Raji (cell line): ENCODE data around the gene SUGP2.

Experiments used
- POLR2A ChIP-seq: IDR thresholded peaks from 2 replicates; pipeline ENCODE4 v1.6.1; 2011; ENCODE audit warnings: low read depth, low read length, control low read depth; ENCODE audit not compliant: insufficient read depth

Gene SUGP2

DNA sequence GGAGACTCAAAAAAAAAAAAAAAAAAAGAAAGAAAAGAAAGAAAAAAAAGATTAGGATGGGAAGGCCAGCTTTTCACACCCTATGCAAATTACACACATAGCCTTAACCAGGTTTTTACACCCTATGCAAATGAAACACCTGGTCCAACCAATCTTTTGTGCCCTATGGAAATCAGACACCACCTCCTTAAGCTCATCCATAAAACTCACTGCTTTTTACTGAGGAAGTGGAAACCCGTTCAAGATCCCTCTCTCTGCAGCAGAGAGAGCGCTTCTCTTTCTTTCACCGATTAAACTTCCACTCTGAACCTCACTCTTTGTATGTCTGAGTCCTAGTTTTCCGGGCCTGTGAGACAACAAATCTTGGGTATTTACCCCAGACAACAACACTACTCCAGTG is 67.0 kb downstream of the SUGP2 start:
- no peak for TF ChIP-seq POLR2A

DNA sequence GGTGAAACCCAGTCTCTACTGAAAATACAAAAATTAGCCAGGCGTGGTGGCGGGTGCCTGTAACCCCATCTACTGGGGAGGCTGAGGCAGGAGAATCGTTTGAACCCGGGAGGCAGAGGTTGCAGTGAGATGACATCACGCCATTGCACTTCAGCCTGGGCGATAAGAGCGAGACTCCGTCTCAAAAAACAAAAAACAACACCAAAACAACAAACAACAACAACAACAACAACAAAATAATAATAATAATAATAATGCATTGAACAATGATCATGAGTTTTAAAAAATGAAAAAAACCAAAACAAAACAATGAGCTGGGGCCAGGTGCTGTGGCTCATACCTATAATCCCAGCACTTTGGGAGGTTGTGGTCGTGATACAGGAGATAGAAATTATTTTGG is 69.2 kb downstream of the SUGP2 start:
- TF ChIP-seq POLR2A: no peak

DNA sequence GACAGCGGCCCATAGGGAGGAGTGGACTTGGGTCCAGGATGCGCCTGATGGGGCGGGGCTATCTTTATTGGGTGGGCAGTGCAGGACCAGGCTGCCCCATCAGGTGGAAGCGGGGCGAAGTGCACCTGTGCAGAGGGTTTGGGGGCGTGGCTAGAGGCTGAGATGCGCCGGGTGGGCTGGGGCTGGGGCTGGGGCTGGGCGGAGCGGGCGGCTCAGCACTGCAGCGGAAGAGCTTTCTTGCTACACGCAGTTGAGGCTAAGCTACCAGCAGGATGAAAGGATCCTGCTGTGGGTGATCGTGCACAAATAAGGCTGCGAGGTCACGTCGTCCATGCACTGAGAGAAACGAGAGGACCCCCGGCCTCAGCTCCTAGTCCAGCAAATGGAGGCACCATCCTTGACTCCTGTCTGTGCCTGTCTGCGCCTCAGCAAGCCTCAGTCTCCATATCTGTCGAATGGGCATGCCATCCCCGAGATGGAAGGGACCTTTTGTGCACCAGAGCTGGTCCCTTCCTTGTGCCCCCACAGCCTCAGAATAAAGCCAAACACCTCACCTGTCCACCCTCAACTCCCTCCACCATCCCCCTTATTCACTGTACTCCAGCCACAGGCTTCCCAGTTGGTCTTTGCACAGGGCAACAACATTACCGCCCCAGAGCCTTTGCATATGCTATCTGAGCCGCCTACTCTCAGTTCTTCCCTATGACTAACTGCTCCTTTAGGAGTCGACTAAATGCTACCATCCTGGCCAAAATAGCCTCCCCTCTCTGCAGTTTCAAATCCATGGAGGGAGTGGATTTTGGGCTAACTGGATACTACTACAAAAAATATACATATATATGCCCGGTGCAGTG is 71.3 kb downstream of the SUGP2 start:
- no peak for TF ChIP-seq POLR2A

DNA sequence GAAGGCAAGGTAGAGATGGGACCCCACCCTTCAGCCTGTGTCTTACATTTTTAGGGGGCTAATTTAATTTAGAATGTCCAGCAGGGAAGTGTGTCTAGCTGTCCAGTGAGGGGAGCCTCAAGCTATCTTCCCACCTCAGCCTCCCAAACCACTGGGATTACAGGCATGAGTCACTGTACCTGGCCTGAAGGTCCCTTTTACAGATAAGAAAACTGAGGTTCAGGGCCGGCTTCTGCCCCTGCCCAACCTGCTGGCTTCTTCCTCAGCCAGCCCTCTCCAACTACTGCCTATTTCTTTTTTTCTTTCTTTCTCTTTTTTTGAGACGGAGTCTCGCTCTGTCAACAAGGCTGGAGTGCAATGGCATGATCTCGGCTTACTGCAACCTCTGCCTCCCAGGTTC is 72.9 kb downstream of the SUGP2 start:
- TF ChIP-seq POLR2A: no peak

DNA sequence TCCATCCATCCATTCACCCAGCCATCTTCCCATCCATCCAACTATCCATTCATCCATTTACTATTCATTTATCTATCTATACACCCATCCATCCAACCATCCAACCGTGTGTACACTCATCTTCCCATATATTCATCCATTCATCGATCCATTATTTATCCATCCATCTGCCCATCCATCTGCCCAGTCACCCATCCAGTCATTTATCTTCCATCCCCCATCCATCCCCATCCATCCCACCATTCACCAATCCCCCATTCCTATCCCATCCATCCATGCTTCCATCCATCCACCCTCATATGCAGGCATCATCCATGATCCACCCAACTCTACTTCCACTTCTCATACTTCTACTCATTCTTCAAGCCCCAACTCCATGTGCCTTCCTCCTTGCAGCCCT is 78.3 kb downstream of the SUGP2 start:
- no peak for TF ChIP-seq POLR2A

DNA sequence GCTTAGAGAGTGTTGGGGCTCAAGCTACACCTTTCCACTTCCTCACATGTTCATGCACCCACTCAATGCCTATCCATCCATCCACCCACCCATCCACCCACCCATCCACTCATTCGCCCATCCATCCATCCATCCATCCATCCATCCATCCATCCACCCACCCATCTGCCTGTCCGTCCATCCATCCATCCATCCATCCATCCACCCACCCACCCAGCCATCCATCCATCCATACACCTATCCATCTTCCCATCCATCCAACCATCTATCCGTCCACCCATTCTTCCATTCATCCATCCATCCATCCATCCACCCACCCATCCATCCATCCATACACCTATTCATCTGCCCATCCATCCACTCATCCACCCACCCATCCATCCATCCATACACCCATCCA is 79.2 kb downstream of the SUGP2 start:
- TF ChIP-seq POLR2A: no peak

DNA sequence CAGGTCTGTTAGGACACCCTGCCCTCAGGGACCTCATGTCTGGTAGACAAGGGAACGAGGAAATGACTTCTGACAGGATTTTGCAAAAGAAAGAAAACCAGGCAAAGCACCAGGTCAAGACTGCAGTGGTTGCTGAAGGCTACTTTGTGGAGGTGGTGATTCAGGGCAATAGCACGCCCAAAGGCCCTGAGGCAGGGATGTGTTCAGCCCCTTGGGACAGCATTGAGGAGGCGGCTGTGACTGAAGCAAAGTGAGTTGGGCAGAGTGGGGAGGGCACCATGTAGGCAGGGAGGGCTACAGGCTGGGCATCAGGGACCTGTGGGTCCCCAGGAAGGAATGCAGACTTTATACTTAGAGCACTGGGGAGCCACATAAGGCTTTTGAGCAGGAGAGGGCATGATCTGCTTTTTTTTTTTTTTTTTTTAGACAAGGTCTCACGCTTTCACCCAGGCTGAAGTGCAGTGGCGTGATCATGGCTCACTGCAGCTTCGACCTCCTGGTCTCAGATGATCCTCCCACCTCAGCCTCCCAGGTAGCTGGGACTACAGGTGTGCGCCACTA is 81.5 kb downstream of the SUGP2 start:
- TF ChIP-seq POLR2A: no peak

DNA sequence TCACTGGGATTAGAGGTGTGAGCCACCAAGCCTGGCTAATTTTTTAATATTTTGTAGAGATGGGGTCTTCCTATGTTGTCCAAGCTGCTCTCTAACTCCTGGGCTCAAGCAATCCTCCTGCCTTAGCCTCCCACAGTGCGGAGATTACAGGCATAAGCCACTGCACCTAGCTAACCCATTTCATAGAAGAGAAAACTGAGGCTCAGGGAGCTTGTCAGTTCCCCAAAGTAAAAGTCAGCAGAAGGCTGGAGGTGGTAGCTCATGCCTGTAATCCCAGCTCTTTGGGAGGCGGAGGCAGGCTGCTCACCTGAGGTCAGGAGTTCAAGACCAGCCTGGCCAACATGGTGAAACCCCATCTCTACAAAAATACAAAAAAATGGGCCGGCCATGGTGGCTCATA is 83.5 kb downstream of the SUGP2 start:
- no peak for TF ChIP-seq POLR2A

DNA sequence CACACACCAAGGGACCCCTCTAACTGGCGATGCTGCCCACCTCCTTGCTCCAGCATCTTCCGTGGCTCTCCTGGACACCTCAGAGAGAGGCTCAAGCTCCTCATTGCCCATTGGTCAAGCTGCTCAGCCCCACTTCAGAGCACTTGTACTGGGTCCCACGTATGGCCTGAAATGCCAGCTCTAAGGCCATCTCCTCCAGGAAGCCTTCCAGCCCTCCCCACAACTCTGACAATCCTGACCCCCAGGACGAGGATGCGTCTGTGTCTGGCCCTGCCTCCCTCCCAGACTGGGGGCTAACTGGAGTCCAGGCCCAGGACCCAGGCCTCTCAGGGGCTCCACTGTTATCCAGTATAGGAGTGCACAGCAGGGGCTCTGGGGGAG is 84.4 kb downstream of the SUGP2 start:
- no peak for TF ChIP-seq POLR2A

DNA sequence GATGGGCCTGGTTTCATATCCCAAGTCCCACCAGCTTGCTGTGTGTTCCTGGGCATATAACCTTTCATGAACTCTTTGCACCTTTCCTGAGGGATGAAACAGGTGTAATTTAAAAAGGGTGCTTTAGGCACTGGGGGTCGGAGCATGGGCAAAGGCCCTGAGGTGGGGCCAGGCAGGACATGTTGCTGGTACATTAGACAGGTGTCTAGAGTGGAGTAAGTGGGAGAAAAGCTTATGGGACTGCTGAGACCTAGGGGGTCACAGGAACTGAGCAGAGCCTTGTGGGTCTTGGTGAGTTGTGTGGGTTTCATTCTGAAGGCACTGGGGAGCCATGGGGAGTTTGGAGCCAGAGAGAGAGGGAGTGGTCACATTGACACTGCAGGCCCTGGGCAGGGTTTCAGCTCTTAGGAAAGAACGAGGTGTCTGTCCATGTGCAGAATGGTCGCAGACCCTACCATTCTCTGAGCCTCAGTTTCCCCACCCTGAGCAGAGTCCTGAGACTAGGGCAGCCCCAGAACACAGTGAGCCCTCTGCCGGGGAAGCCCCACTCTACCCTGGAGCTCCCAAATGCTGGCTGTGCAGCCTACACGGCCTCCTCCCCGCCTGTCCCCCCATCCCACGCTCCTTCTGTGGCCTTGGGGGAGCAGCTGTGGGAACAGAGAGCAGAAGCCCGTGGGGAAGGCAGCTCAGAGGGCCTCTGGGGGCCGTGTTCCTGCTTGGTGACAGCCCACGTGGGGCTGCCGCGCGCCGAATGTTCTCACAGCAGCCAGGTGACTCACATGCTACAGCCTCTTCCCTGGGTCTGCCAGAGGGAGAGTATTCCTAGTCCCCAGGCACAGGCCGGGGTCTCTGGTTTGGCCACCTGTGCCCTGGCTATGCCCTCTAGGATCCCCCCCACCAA is 85.0 kb downstream of the SUGP2 start:
- no peak for TF ChIP-seq POLR2A

DNA sequence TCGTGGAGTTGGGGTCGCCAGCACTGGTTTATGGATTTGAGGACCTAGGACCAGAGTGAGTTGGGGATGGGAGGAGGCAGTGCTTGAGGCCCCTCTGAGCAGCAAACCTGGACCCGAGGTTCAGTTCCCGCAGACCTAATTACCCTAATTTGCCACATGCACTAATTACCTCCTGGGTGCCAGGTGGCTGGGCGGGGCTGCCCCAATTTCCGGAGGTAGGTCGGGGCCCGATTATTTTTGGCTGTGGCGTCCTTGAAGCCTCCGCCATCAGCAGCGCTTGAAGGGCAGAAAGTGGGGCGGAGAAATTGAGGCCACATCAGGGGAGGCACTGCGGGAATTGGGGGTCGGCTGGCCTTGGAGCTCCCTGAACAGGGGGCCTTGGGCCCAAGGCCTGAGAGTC is 86.4 kb downstream of the SUGP2 start:
- no peak for TF ChIP-seq POLR2A

DNA sequence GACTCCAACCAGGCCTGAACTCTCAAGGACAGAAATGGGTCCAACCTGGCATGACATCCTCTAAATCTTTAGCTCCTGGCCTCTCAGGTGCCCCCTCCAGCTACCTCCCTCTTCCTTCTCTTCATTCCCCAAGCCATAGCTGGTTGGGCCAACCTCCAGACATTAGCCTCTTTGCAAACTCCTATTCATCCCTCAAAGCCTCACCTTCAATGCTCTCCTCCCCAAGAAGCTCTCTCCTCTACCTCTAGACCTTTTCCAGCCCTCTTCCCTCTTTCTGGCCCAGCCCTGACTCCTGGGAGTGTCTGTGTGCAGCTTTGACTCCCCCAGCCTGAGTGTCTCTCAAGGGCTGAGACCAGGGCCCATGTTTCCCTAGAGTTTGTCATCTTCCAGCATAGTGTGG is 87.0 kb downstream of the SUGP2 start:
- no peak for TF ChIP-seq POLR2A

DNA sequence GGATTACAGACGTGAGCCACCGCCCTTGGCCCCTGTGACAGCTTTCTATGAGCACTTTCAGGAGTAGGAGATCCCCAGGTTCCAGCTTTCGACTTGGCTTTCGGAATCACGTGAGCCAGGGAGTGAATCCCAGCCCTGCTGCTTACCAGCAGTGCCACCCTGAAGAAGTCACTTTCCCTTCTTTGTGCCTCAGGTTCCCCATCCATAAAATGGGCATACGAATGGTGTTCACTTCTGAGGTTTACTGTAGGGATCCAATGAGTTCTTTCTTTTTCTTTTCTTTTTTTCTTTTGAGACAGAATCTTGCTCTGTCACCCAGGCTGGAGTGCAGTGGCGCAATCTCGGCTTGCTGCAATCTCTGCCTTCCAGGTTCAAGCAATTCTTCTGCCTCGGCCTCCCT is 88.0 kb downstream of the SUGP2 start:
- TF ChIP-seq POLR2A: no peak

DNA sequence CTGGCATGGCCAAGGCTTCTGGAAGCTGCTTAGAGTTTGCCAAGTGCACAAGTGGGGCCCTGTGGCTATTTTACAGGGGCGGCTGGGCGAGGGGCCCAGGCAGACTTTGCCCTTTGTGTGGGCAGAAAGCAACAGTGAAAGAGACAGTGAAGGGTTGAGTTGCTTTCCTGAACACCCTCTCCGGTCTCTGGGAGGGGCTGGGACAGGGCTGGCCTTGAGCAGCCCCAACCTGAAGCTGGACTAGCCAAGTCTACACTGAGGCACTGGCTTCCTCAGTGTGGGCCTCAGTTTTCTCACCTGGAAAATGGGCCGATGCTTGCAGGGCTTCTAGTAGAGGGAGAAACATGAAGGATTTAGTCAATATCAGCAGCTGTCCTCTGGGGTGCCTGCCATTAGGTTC is 89.9 kb downstream of the SUGP2 start:
- no peak for TF ChIP-seq POLR2A

DNA sequence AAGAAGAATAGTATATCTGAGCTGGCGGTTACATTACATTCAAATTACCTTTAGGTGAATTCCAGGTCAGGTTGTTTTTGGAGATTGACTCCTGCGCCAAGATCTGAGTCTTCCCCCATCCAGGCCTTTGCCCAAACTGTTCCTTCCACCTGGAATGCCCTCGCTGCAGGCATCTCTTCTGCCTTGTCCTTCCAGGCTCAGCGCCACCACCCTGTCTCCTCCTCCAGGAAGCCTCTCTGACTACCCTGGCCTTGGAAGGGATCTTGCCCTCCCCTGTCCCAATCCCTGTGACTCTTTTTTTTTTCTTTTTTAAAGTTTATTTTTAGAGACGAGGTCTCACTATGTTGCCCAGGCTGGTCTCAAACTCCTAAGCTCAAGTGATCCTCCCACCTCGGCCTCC is 90.6 kb downstream of the SUGP2 start:
- no peak for TF ChIP-seq POLR2A

DNA sequence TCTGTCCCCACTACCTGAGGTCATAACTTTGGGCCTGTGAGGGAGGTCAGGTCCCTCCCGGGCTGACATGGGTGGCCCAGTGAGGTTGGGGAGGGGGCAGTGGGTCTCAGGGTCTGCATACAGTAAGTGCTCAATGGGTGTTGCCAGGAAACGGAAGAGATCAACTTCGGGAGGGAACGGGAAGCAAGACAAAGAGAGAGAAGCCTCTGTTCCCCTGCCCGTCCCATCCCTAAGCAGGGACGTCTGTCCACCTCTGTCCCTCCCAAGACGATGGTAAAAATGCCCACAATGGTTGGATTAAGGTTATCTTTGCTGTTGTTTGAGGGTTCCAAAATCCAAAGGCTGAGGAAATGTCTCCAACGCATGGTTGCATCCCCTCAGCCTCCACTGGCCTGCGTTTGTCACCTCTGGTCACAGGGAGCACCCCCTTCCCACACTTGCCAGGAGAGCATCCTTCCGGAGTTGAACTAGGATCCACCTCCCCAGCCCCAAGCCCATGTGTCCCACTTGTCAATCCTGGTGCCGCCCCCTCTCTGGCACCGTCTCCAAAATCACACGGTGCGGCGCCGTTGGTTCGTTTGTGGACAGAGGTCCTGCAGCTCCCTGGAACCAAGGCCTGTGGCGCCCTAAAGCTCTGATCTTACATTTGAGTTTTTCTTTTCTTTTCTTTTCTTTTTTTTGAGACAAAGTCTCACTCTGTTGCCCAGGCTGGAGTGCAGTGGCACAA is 91.5 kb downstream of the SUGP2 start:
- no peak for TF ChIP-seq POLR2A
